Measurements from ENCODE around the gene TMEM161A. TPM values are rescaled to one million over a fixed set of nuclear protein-coding genes. Genes with fewer than 3 reads are reported as not detected.

Gene TMEM161A
- total RNA-seq, 1 experiment from 2014 or later: 46.0 TPM

GRCh38 chr19:19170053-19170872, 32.0 kb upstream of the TMEM161A start, which contains the start of gene MEF2B:
Gene MEF2B, minus strand, starts transcription at chr19:19170263. Its CDS starts 19,528 bp downstream, at chr19:19150735.
- TF ChIP-seq EMX1 (CRISPR knock-in tag; IDR thresholded peaks at IDR 0.05) (0 out of 2 replicates have a peak, but pooled peaks have one; percentile 24), GABPB1 (CRISPR knock-in tag; IDR thresholded peaks at IDR 0.05) (peak; percentile 45; the same call in 1 of the 2 replicates), MAX (CRISPR knock-in tag; IDR thresholded peaks at IDR 0.05) (peak; percentile 65), SP1 (CRISPR knock-in tag; conservative IDR thresholded peaks at IDR 0.05) (peak; percentile 95), E2F5 (CRISPR knock-in tag; IDR thresholded peaks at IDR 0.05) (no peak), NR1H2 (CRISPR knock-in tag; IDR thresholded peaks at IDR 0.05) (no peak), NFYB (CRISPR knock-in tag; conservative IDR thresholded peaks at IDR 0.05; ENCODE audit: low read depth) (peak; percentile 81)
- TF ChIP-seq, protein P1, sequence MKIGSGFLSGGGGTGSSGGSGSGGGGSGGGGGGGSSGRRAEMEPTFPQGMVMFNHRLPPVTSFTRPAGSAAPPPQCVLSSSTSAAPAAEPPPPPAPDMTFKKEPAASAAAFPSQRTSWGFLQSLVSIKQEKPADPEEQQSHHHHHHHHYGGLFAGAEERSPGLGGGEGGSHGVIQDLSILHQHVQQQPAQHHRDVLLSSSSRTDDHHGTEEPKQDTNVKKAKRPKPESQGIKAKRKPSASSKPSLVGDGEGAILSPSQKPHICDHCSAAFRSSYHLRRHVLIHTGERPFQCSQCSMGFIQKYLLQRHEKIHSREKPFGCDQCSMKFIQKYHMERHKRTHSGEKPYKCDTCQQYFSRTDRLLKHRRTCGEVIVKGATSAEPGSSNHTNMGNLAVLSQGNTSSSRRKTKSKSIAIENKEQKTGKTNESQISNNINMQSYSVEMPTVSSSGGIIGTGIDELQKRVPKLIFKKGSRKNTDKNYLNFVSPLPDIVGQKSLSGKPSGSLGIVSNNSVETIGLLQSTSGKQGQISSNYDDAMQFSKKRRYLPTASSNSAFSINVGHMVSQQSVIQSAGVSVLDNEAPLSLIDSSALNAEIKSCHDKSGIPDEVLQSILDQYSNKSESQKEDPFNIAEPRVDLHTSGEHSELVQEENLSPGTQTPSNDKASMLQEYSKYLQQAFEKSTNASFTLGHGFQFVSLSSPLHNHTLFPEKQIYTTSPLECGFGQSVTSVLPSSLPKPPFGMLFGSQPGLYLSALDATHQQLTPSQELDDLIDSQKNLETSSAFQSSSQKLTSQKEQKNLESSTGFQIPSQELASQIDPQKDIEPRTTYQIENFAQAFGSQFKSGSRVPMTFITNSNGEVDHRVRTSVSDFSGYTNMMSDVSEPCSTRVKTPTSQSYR (CRISPR knock-in tag; IDR thresholded peaks at IDR 0.05): 0 out of 2 replicates have a peak, but pooled peaks have one; percentile 9
- no peaks in the 10 kb centered on the region for H3K9me3 Mint-ChIP-seq
- H3K36me3 Mint-ChIP-seq: no peaks in the 10 kb centered on the region
- peaks cover 15% of the 10 kb centered on the region for H3K4me1 Mint-ChIP-seq
- ATAC-seq: peak; percentile 93
- ChIA-PET CTCF (interaction anchor here (0.6 to 3.3 kb wide), 7 partner anchors 16 to 89 kb away, joined by 3 to 32 read pairs (median 5); no protein-coding TSS in a partner anchor), POLR2A (interaction anchor here (0.6 to 1.5 kb wide), 6 partner anchors 9 to 49 kb away, joined by 3 to 12 read pairs (median 5); no protein-coding TSS in a partner anchor)
- peaks cover 71% of the 10 kb centered on the region for H3K27me3 Mint-ChIP-seq (ENCODE audit: low read depth)
- no peak within 1 kb of the TSS for H3K27ac Mint-ChIP-seq
- H3K4me3 Mint-ChIP-seq: peak within 1 kb of the TSS; percentile 61
- peak; percentile 97 for DNase-seq (ENCODE audit: low spot score)

GRCh38 chr19:19169236-19170052, 31.2 kb upstream of the TMEM161A start:
- DNase-seq (ENCODE audit: low spot score): no peak
- ChIA-PET CTCF (interaction anchor here (0.6 to 3.3 kb wide), 7 partner anchors 17 to 90 kb away, joined by 3 to 32 read pairs (median 5); no protein-coding TSS in a partner anchor), POLR2A (interaction anchor here (1.0 to 1.5 kb wide), 5 partner anchors 8 to 48 kb away, joined by 3 to 12 read pairs (median 4); no protein-coding TSS in a partner anchor)
- H3K27ac Mint-ChIP-seq: no peak overlapping the region
- H3K27me3 Mint-ChIP-seq (ENCODE audit: low read depth): peaks cover 73% of the 10 kb centered on the region
- no peaks in the 10 kb centered on the region for H3K9me3 Mint-ChIP-seq
- peak overlapping the region; percentile 61 for H3K4me3 Mint-ChIP-seq
- TF ChIP-seq ZNF219 (CRISPR knock-in tag; IDR thresholded peaks at IDR 0.05; ENCODE audit: borderline replicate concordance) (no peak), GTF2I (CRISPR knock-in tag; conservative IDR thresholded peaks at IDR 0.05) (no peak), ELF4 (CRISPR knock-in tag; IDR thresholded peaks at IDR 0.05; ENCODE audit: low read depth) (no peak), FOXK1 (CRISPR knock-in tag; IDR thresholded peaks at IDR 0.05) (no peak), ZNF425 (CRISPR knock-in tag; conservative IDR thresholded peaks at IDR 0.05) (no peak), SMAD4 (CRISPR knock-in tag; IDR thresholded peaks at IDR 0.05) (no peak), ZNF532 (CRISPR knock-in tag; IDR thresholded peaks at IDR 0.05; ENCODE audit: borderline replicate concordance) (no peak), GRHL2 (CRISPR knock-in tag; IDR thresholded peaks at IDR 0.05; ENCODE audit: insufficient replicate concordance, severe bottlenecking) (no peak), CBFB (CRISPR knock-in tag; IDR thresholded peaks at IDR 0.05; ENCODE audit: low read depth) (no peak)
- TF ChIP-seq, protein P2, sequence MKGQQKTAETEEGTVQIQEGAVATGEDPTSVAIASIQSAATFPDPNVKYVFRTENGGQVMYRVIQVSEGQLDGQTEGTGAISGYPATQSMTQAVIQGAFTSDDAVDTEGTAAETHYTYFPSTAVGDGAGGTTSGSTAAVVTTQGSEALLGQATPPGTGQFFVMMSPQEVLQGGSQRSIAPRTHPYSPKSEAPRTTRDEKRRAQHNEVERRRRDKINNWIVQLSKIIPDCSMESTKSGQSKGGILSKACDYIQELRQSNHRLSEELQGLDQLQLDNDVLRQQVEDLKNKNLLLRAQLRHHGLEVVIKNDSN (CRISPR knock-in tag; IDR thresholded peaks at IDR 0.05): no peak; the same call in 1 of the 2 replicates
- TF ChIP-seq, protein P3, sequence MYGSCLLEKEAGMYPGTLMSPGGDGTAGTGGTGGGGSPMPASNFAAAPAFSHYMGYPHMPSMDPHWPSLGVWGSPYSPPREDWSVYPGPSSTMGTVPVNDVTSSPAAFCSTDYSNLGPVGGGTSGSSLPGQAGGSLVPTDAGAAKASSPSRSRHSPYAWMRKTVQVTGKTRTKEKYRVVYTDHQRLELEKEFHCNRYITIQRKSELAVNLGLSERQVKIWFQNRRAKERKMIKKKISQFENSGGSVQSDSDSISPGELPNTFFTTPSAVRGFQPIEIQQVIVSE (CRISPR knock-in tag; IDR thresholded peaks at IDR 0.05; ENCODE audit: borderline replicate concordance): no peak
- H3K36me3 Mint-ChIP-seq: no peaks in the 10 kb centered on the region
- ATAC-seq: no peak
- peaks cover 15% of the 10 kb centered on the region for H3K4me1 Mint-ChIP-seq
